Measurements from ENCODE around the gene SECTM1. TPM values are rescaled to one million over a fixed set of nuclear protein-coding genes. Genes with fewer than 3 reads are reported as not detected.
"Not testable (repeated sequence)": the region's sequence is repeated elsewhere in the genome, so short reads cannot be mapped to it uniquely, and the experiment has no call there.

Gene SECTM1
- total and polyA plus RNA-seq, 2 experiments from 2014 or later = 0.21 to 1.3 TPM

DNA sequence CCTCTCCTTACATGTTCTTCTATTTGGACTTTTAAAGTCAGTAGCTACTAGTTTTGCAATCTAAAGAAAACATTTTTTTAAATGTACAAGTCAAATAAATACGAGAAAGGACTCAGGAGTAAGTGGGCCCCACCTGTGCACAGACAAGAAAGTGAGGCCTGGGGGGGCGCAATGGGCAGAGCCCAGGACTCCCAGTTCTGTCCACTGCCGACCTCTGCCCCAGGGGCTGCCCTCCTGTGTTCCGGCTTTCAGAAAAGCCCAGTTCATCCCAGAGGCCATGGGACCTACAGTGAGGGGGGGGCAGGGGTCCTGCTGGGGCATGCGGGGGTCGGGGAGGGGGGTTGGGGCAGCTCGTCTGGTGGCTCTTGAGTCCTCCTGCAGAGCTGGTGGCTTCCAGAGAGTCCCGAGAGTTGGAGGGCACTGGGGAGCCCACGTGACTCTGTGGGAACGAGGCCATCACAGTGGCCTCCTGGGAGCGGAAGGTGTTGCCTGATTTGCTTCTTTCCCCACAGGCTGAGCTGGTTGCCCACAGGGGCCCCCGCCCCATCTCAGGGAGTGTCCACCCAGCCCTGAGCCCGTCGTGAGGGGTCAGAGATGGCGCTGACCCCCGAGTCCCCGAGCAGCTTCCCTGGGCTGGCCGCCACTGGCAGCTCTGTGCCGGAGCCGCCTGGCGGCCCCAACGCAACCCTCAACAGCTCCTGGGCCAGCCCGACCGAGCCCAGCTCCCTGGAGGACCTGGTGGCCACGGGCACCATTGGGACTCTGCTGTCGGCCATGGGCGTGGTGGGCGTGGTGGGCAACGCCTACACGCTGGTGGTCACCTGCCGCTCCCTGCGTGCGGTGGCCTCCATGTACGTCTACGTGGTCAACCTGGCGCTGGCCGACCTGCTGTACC, 40.4 kb upstream of the SECTM1 start:
- DNase-seq (ENCODE audit: low spot score) (no peak), ATAC-seq (no peak; the same call in 2 of the 3 replicates)
- H3K36me3 Mint-ChIP-seq (ENCODE audit: low read depth) = no peaks in the 10 kb centered on the region
- Histone ChIP-seq H3F3A (replicated peaks; ENCODE audit: low read depth) (no peaks in the 10 kb centered on the region), H3K79me2 (replicated peaks; ENCODE audit: insufficient read depth) (no peaks in the 10 kb centered on the region), H3K27ac (ENCODE audit: low read depth) (no peak overlapping the region), H3K36me3 (ENCODE audit: insufficient read depth) (no peaks in the 10 kb centered on the region), H3K27me3 (ENCODE audit: insufficient read depth) (peaks cover 61% of the 10 kb centered on the region), H3K4me3 (no peak overlapping the region), H3K4me2 (no peak overlapping the region), H2AFZ (no peak overlapping the region), H4K20me1 (replicated peaks; ENCODE audit: insufficient read depth) (no peaks in the 10 kb centered on the region), H3K4me1 (ENCODE audit: insufficient read depth) (no peaks in the 10 kb centered on the region; the same call in 1 of the 2 replicates), H3K9me2 (ENCODE audit: insufficient read depth) (no peaks in the 10 kb centered on the region)
- TF ChIP-seq ZNF331 (CRISPR knock-in tag; IDR thresholded peaks at IDR 0.05; ENCODE audit: low read depth) (no peak), STAT1 (IDR thresholded peaks at IDR 0.05; ENCODE audit: unreplicated experiment) (no peak), EZH2 (IDR thresholded peaks at IDR 0.05; ENCODE audit: low read depth, unreplicated experiment) (no peak), JUNB (IDR thresholded peaks at IDR 0.05; ENCODE audit: unreplicated experiment) (no peak)
- H3K27ac Mint-ChIP-seq = no peak overlapping the region
- no peaks in the 10 kb centered on the region; the same call in 2 of the 3 replicates for H3K4me1 Mint-ChIP-seq
- peaks cover 4% of the 10 kb centered on the region; the same call in 2 of the 3 replicates for H3K9me3 Mint-ChIP-seq
- H3K4me3 Mint-ChIP-seq = no peak overlapping the region
- peaks cover 46% of the 10 kb centered on the region for H3K27me3 Mint-ChIP-seq (ENCODE audit: insufficient read depth, low read depth, poor library complexity)

DNA sequence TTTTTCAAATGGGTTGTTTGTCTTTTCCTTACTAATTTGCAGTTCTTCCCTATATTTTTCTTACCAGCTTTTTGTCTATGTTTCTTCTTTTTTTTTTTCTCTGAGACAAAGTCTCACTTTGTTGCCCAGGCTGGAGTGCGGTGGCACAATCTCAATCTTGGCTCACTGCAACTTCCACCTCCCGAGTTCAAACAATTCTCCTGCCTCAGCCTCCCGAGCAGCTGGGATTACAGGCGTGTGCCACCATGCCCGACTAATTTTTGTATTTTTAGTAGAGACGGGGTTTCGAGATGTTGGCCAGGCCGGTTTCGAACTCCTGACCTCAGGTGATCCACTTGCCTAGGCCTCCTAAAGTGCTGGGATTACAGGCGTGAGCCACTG, 39.5 kb upstream of the SECTM1 start:
- Mint-ChIP-seq H3K27me3 (ENCODE audit: insufficient read depth, low read depth, poor library complexity) (peaks cover 48% of the 10 kb centered on the region), H3K4me3 (peak overlapping the region; percentile 39; the same call in 2 of the 3 replicates)
- not testable (repeated sequence) for H3K27ac ChIP-seq (ENCODE audit: low read depth); H3F3A ChIP-seq (replicated peaks; ENCODE audit: low read depth); H3K79me2 ChIP-seq (replicated peaks; ENCODE audit: insufficient read depth); H3K4me2 ChIP-seq; H3K9me3 Mint-ChIP-seq; H3K4me1 ChIP-seq (ENCODE audit: insufficient read depth); H3K4me3 ChIP-seq; DNase-seq (ENCODE audit: low spot score); H3K4me1 Mint-ChIP-seq; H4K20me1 ChIP-seq (replicated peaks; ENCODE audit: insufficient read depth); H3K9me2 ChIP-seq (ENCODE audit: insufficient read depth); ATAC-seq; H2AFZ ChIP-seq; H3K36me3 Mint-ChIP-seq (ENCODE audit: low read depth); H3K27ac Mint-ChIP-seq; H3K36me3 ChIP-seq (ENCODE audit: insufficient read depth)
- H3K27me3 ChIP-seq (ENCODE audit: insufficient read depth) = peaks cover 61% of the 10 kb centered on the region

DNA sequence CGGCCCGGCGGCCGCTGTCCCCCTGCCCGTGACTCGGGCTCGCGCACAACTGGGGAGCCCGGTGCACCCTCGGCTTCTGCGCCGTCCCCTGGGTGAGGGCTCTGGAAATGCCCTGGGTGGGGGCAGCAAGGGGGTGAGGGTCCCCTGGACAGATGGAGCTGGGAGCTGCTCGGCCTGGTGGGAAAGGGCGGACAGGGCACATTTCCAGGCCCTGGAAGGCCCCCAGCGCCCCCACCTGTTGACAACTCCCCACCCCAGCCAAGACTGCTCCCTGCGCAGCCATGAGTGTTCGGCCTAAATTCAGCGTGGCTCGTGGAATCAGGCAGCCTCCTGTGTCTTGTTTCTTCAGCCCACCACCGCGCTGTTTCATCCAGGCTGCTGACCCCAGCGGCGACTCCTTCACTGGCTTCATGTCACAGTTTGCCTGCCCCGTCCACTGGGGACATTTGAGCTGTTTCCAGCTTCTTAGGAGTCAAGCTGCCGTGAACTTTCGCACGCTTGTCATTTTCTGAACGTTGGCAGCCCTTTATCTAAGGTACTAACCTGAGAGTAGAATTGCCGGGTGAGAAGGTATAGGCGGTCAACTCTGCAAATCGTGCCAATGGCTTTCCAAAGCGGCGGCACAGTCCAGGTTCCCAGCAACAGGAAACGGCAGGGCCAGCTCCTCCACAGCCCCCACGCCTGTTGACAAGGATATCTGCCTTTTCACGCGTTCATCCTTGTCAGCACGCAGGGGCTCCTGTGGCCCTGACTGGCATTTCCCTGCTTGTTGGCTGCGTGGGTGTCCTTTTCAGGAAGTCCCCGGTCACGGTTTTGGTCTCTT, 38.9 kb upstream of the SECTM1 start:
- no peak for TF ChIP-seq EZH2phosphoT487 (IDR thresholded peaks at IDR 0.05; ENCODE audit: unreplicated experiment)
- TF ChIP-seq, protein P1, sequence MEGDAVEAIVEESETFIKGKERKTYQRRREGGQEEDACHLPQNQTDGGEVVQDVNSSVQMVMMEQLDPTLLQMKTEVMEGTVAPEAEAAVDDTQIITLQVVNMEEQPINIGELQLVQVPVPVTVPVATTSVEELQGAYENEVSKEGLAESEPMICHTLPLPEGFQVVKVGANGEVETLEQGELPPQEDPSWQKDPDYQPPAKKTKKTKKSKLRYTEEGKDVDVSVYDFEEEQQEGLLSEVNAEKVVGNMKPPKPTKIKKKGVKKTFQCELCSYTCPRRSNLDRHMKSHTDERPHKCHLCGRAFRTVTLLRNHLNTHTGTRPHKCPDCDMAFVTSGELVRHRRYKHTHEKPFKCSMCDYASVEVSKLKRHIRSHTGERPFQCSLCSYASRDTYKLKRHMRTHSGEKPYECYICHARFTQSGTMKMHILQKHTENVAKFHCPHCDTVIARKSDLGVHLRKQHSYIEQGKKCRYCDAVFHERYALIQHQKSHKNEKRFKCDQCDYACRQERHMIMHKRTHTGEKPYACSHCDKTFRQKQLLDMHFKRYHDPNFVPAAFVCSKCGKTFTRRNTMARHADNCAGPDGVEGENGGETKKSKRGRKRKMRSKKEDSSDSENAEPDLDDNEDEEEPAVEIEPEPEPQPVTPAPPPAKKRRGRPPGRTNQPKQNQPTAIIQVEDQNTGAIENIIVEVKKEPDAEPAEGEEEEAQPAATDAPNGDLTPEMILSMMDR (conservative IDR thresholded peaks at IDR 0.05; ENCODE audit: low read depth in 2 of 2) = 0 out of 4 replicates have a peak, but pooled peaks of 1 of the 2 experiments have one; percentile 14
- no peak overlapping the region for H3K27ac Mint-ChIP-seq
- H3K4me3 ChIP-seq = peak overlapping the region; percentile 51; the same call in 1 of the 2 replicates
- no peaks in the 10 kb centered on the region for H3K79me2 ChIP-seq (replicated peaks; ENCODE audit: insufficient read depth)
- H3K27me3 Mint-ChIP-seq (ENCODE audit: insufficient read depth, low read depth, poor library complexity) = peaks cover 50% of the 10 kb centered on the region
- H3K36me3 ChIP-seq (ENCODE audit: insufficient read depth) = no peaks in the 10 kb centered on the region
- H3K27me3 ChIP-seq (ENCODE audit: insufficient read depth) = peaks cover 61% of the 10 kb centered on the region
- peaks cover 12% of the 10 kb centered on the region; the same call in 2 of the 3 replicates for H3K9me3 Mint-ChIP-seq
- peaks cover 4% of the 10 kb centered on the region; the same call in 2 of the 3 replicates for H3K36me3 Mint-ChIP-seq (ENCODE audit: low read depth)
- no peaks in the 10 kb centered on the region for H3F3A ChIP-seq (replicated peaks; ENCODE audit: low read depth)
- ATAC-seq (peak; percentile 2; the same call in 2 of the 3 replicates), DNase-seq (ENCODE audit: low spot score) (no peak)
- no peaks in the 10 kb centered on the region for H3K9me2 ChIP-seq (ENCODE audit: insufficient read depth)
- H3K4me2 ChIP-seq = peak overlapping the region; percentile 77
- no peaks in the 10 kb centered on the region for H4K20me1 ChIP-seq (replicated peaks; ENCODE audit: insufficient read depth)
- no peak overlapping the region for H3K27ac ChIP-seq (ENCODE audit: low read depth)
- H3K4me1 ChIP-seq (ENCODE audit: insufficient read depth) = no peaks in the 10 kb centered on the region; the same call in 1 of the 2 replicates
- H3K4me1 Mint-ChIP-seq = peaks cover 3% of the 10 kb centered on the region
- H2AFZ ChIP-seq = peak overlapping the region; percentile 66; the same call in 1 of the 2 replicates
- peak overlapping the region; percentile 55 for H3K4me3 Mint-ChIP-seq
